Ovary (tissue), 3 donors: ENCODE measurements around the gene SMIM7.

Experiments
- POLR2A ChIP-seq: fragments of 450-650 bp; IDR thresholded peaks from one replicate; pipeline ENCODE4 v1.6.1; 2017; ENCODE audit warnings: antibody characterized with exemption, mild to moderate bottlenecking, moderate library complexity
- TF ChIP-seq, protein P1 (sequence below), 3 donors: fragments of 450-650 bp in 2 of 3; fragments of 200-600 bp in 1 of 3; IDR thresholded peaks; one replicate each; pipeline versions ENCODE4 v1.5.1 to v1.8.0; 2016 to 2022; ENCODE audit warnings: antibody characterized with exemption in 3 of 3, mild to moderate bottlenecking in 1 of 3
- donor health status: DM: no; HTN: no; CAD: no.

DNA sequence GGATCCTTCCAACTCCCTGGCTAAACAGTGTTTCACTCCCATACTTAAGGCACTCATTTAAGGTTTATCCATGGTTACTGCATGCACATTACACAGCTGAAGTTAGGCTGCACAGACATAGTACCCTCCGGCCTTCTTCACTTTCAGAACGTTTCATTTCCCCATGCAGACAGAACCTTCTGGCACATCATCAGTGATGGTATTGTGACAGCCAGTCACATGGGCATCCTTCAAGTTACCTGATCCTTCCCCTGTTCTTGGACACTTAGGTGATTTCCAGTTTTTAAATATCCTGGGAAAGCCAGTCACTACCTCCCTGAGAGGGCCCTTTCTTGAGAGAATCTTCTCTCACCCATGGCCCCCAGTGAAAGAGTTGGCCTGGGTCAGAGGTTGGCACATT is 9.1 kb downstream of the SMIM7 start:
- TF ChIP-seq, protein P1, sequence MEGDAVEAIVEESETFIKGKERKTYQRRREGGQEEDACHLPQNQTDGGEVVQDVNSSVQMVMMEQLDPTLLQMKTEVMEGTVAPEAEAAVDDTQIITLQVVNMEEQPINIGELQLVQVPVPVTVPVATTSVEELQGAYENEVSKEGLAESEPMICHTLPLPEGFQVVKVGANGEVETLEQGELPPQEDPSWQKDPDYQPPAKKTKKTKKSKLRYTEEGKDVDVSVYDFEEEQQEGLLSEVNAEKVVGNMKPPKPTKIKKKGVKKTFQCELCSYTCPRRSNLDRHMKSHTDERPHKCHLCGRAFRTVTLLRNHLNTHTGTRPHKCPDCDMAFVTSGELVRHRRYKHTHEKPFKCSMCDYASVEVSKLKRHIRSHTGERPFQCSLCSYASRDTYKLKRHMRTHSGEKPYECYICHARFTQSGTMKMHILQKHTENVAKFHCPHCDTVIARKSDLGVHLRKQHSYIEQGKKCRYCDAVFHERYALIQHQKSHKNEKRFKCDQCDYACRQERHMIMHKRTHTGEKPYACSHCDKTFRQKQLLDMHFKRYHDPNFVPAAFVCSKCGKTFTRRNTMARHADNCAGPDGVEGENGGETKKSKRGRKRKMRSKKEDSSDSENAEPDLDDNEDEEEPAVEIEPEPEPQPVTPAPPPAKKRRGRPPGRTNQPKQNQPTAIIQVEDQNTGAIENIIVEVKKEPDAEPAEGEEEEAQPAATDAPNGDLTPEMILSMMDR (IDR thresholded peaks at IDR 0.05), result no peak
- no peak for TF ChIP-seq POLR2A
